Neural cell (in vitro differentiated cells): ENCODE data around the gene RARS2. TPM values are rescaled to one million over a fixed set of nuclear protein-coding genes. Genes with fewer than 3 reads are reported as not detected.

Experiments used
- H2AFZ ChIP-seq: fragments of 200-600, 300-800 bp; sonication (generic), shearing (Covaris generic); 2 replicates; pipeline ENCODE4 v1.6.0; 2014; ENCODE audit warnings: low read depth, mild to moderate bottlenecking, antibody characterized with exemption, low read length, moderate library complexity
- H3F3A ChIP-seq: fragments of 200-600 bp; shearing (Covaris generic); 2 replicates; pipeline ENCODE4 v1.6.1; 2016; ENCODE audit warnings: mild to moderate bottlenecking, moderate library complexity, mixed read lengths, antibody characterized with exemption, low read length; ENCODE audit not compliant: insufficient read depth, poor library complexity, severe bottlenecking
- H3K27ac ChIP-seq: fragments of 200-600, 300-800 bp; sonication (generic), shearing (Covaris generic); 2 replicates; pipeline ENCODE4 v1.5.1; 2014; ENCODE audit warnings: mild to moderate bottlenecking, low read length, moderate library complexity
- H3K27me3 ChIP-seq: fragments of 300-800, 200-600 bp; sonication (generic), shearing (Covaris generic); 2 replicates; pipeline ENCODE4 v1.6.0; 2014; ENCODE audit warnings: mild to moderate bottlenecking, low read depth, low read length, moderate library complexity; ENCODE audit not compliant: insufficient read depth
- H3K36me3 ChIP-seq: fragments of 300-800, 200-600 bp; sonication (generic), shearing (Covaris generic); 2 replicates; pipeline ENCODE4 v1.5.1; 2014; ENCODE audit warnings: mild to moderate bottlenecking, antibody characterized with exemption, low read length, moderate library complexity; ENCODE audit not compliant: insufficient read depth
- H3K4me2 ChIP-seq: fragments of 300-800, 200-600 bp; sonication (generic), shearing (Covaris generic); 2 replicates; pipeline ENCODE4 v1.6.0; 2014; ENCODE audit warnings: mild to moderate bottlenecking, low read length
- H3K4me3 ChIP-seq: fragments of 300-800, 200-600 bp; sonication (generic), shearing (Covaris generic); 2 replicates; pipeline ENCODE4 v1.5.1; 2014; ENCODE audit warnings: mild to moderate bottlenecking, low read length, moderate library complexity
- H3K79me2 ChIP-seq: fragments of 200-600 bp; shearing (Covaris generic); replicated peaks from 2 replicates; pipeline ENCODE4 v1.6.0; 2014; ENCODE audit warnings: mild to moderate bottlenecking, low read length, moderate library complexity; ENCODE audit not compliant: insufficient read depth
- H3K9ac ChIP-seq: fragments of 300-800, 200-600 bp; sonication (generic), shearing (Covaris generic); 2 replicates; pipeline ENCODE4 v1.6.1; 2016; ENCODE audit warnings: mild to moderate bottlenecking, low read length, mixed read lengths
- H3K9me2 ChIP-seq: fragments of 200-600 bp; shearing (Covaris generic); 2 replicates; pipeline ENCODE4 v1.6.1; 2016; ENCODE audit warnings: mild to moderate bottlenecking, low read length, mixed read lengths; ENCODE audit not compliant: insufficient read depth
- H3K9me3 ChIP-seq: fragments of 200-600, 300-800 bp; sonication (generic), shearing (Covaris generic); 2 replicates; pipeline ENCODE4 v1.6.1; 2016; ENCODE audit warnings: mild to moderate bottlenecking, mixed run types, low read length, moderate library complexity, mixed read lengths
- H4K20me1 ChIP-seq: fragments of 200-600 bp; shearing (Covaris generic); 2 replicates; pipeline ENCODE4 v1.6.1; 2016; ENCODE audit warnings: mild to moderate bottlenecking, mixed run types; ENCODE audit not compliant: insufficient read depth
- CTCF ChIP-seq: fragments of 450-650 bp; IDR thresholded peaks from 2 replicates; pipeline ENCODE4 v1.5.1; 2014; ENCODE audit warnings: antibody characterized with exemption, mild to moderate bottlenecking, moderate library complexity; ENCODE audit not compliant: poor library complexity, severe bottlenecking
- EP300 ChIP-seq: fragments of 450-650 bp; conservative IDR thresholded peaks from 2 replicates; pipeline ENCODE4 v1.6.1; 2014; ENCODE audit warnings: antibody characterized with exemption, mild to moderate bottlenecking, moderate library complexity; ENCODE audit not compliant: poor library complexity, severe bottlenecking
- EZH2 ChIP-seq: fragments of 200-600, 300-800 bp; shearing (Covaris generic), sonication (generic); IDR thresholded peaks from 2 replicates; pipeline ENCODE4 v1.6.1; 2014; ENCODE audit warnings: antibody characterized with exemption, low read length, borderline replicate concordance, mild to moderate bottlenecking; ENCODE audit not compliant: insufficient read depth, poor library complexity, severe bottlenecking
- MXI1 ChIP-seq: fragments of 450-650 bp; conservative IDR thresholded peaks from 2 replicates; pipeline ENCODE4 v1.6.1; 2014; ENCODE audit warnings: antibody characterized with exemption, mild to moderate bottlenecking; ENCODE audit not compliant: poor library complexity, severe bottlenecking
- POLR2AphosphoS5 ChIP-seq: IDR thresholded peaks from 2 replicates; pipeline ENCODE4 v1.6.1; 2012
- RAD21 ChIP-seq: fragments of 450-650 bp; conservative IDR thresholded peaks from 2 replicates; pipeline ENCODE4 v1.6.1; 2014; ENCODE audit warnings: antibody characterized with exemption, mild to moderate bottlenecking, moderate library complexity
- REST ChIP-seq: IDR thresholded peaks from 2 replicates; pipeline ENCODE4 v1.6.1; 2012; ENCODE audit warnings: borderline replicate concordance
- SMC3 ChIP-seq: fragments of 450-650 bp; conservative IDR thresholded peaks from 2 replicates; pipeline ENCODE4 v1.6.1; 2014; ENCODE audit warnings: antibody characterized with exemption, mild to moderate bottlenecking, moderate library complexity; ENCODE audit not compliant: poor library complexity
- TAF1 ChIP-seq: IDR thresholded peaks from 2 replicates; pipeline ENCODE4 v1.6.1; 2012; ENCODE audit warnings: low read depth
- polyA plus RNA-seq: library from polyadenylated mRNA; depleted of rRNA; stranded (reverse); fragments of >200 nt; gene quantifications from 2 replicates; pipeline ENCODE4 v1.2.3, GENCODE V29; 2014

RARS2 gene
- polyA plus RNA-seq, 1 donor from 2014 or later: 50.4 TPM

GRCh38 chr6:87561017-87561416, 28.8 kb downstream of the RARS2 start:
- no peak overlapping the region for H2AFZ ChIP-seq
- H3K9me3 ChIP-seq: no peaks in the 10 kb centered on the region
- no peaks in the 10 kb centered on the region for H3K9me2 ChIP-seq
- H3K79me2 ChIP-seq: no peaks in the 10 kb centered on the region
- H3K4me3 ChIP-seq: no peak overlapping the region
- no peaks in the 10 kb centered on the region for H3K27me3 ChIP-seq
- no peaks in the 10 kb centered on the region for H3F3A ChIP-seq
- no peak overlapping the region for H3K9ac ChIP-seq
- no peaks in the 10 kb centered on the region for H3K36me3 ChIP-seq
- H3K27ac ChIP-seq: no peak overlapping the region
- no peaks in the 10 kb centered on the region for H4K20me1 ChIP-seq
- TF ChIP-seq EZH2 (no peak), CTCF (no peak), RAD21 (no peak), EP300 (no peak), REST (no peak), TAF1 (no peak), POLR2AphosphoS5 (no peak), MXI1 (no peak), SMC3 (no peak)
- no peak overlapping the region for H3K4me2 ChIP-seq

- Histone ChIP-seq H3K9me3 (no peaks in the 10 kb centered on the region), H3K36me3 (no peaks in the 10 kb centered on the region), H3K27ac (no peak overlapping the region), H3K79me2 (no peaks in the 10 kb centered on the region), H3K9ac (no peak overlapping the region), H3K9me2 (no peaks in the 10 kb centered on the region), H4K20me1 (no peaks in the 10 kb centered on the region), H3F3A (no peaks in the 10 kb centered on the region), H3K4me2 (no peak overlapping the region), H3K27me3 (no peaks in the 10 kb centered on the region), H2AFZ (no peak overlapping the region), H3K4me3 (no peak overlapping the region)
- TF ChIP-seq SMC3 (no peak), EZH2 (no peak), POLR2AphosphoS5 (no peak), CTCF (no peak), MXI1 (no peak), REST (no peak), EP300 (no peak), TAF1 (no peak), RAD21 (no peak)
These were observed 31.3 kb downstream of the RARS2 start for GRCh38 chr6:87558446-87558845.
